ENCODE measurements around the gene ZFP14. TPM values are rescaled to one million over a fixed set of nuclear protein-coding genes. Genes with fewer than 3 reads are reported as not detected.

Gene ZFP14
- 2.2 to 3.1 TPM (median 2.3 TPM) in 5 replicates for total RNA-seq (2022; extraction: Qiagen RNA extraction; ENCODE audit: low read depth)

DNA sequence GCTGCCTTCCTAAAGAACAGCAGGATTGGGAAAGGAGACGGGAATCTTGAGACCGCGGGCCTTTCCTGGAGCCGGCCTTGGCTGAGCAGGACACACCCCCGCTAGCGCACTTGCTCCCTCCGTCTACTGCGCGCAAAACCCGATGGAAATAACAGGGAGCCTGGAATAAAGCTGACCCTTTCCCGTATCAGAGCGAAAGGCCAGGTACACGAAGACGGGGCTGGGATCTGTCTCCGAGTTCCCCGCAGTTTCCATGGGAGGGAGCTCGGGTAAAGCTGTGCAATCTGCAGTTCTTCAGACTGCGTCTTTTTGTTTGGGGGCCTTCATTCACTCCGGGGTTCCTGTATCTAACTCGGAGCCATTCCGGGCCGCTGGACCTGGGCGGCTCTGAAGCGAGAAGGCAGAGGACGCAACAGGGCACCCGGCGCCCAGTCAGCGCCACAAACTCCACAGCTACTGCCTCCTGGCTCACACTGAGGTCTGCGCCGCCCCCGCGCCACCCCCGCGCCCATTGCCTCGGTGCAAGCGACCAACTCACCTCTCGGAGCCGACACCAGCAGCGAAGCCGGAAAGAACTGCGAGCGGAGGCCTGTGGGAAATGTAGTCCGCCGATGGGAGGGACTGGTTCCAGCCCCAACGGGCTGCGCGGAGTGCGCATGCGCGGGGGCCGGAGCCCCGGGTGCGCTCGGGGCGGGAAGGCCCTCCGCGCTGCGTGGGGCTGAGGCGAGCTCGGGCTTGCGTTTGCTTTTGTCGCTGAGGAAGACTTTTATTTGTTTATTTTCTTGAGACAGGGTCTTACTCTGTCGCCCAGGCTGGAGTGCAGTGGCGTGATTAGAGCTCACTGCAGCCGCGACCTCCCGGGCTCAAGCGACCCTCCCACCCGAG is at the start of gene ZFP14:
TSS of gene ZFP14 (minus strand) at position 577 of the 885 bp plus-strand sequence. CDS start 11,309 bp downstream, outside the sequence.

DNA sequence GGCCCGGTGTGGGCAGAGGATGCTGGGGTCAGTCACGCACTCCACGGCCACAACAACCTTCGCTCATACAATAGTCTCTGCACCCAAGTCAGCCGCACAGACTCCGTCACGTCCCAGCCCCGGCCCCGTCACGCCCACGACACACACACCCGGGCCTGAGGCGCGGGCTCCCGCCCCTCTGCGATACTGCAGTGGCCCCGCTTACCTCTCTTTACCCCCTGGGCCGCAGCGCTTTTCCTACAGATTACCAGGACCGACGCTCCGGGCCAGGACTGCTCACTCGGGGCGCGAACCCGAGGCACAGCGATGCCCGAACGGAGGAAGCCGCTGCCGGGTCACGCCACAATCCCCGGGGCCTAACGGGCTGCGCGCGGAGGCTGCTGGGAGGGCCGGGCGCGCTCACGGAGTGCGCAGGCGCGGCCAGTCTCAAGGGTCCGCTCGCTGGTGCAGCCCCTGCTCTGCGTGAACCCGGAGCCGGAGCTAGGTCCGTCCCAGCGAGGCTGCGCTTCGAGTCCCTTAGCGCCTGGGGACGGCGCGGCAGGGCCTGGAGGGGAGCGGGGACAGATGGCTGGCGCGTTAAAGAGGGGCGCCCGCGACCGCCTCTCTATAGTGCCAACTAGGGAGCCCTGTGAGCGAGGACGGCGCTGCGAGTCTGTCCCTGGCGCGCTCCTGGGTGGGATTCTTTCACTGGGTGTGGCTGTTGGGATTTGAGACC is 39.4 kb upstream of the ZFP14 start, which contains the start of gene ZFP82:
TSS of gene ZFP82 (minus strand) at position 358 of the 715 bp plus-strand sequence. CDS start 8,855 bp downstream, outside the sequence.

Other genes starting within 250 kb of the ZFP14 start
- gene CAPNS1, start 239.1 kb downstream of the ZFP14 start, total RNA-seq (2022; extraction: Qiagen RNA extraction; ENCODE audit: low read depth): 1,532 to 2,429 TPM (median 2,140 TPM) in 5 replicates
- gene COX7A1, start 226.8 kb downstream of the ZFP14 start, total RNA-seq (2022; extraction: Qiagen RNA extraction; ENCODE audit: low read depth): not detected in 5 replicates
- 3.7 to 4.9 TPM (median 4.2 TPM) in 5 replicates for gene ZNF565, start 164.5 kb downstream of the ZFP14 start, total RNA-seq (2022; extraction: Qiagen RNA extraction; ENCODE audit: low read depth)
- 87.9 to 180 TPM (median 119 TPM) in 5 replicates for gene ZNF146, start 164.1 kb downstream of the ZFP14 start, total RNA-seq (2022; extraction: Qiagen RNA extraction; ENCODE audit: low read depth)
- gene ZFP82, start 39.4 kb upstream of the ZFP14 start, total RNA-seq (2022; extraction: Qiagen RNA extraction; ENCODE audit: low read depth): 1.2 to 2.4 TPM (median 2.2 TPM) in 5 replicates
- 7.2 to 12.8 TPM (median 9.4 TPM) in 5 replicates for gene ZNF566, start 110.4 kb upstream of the ZFP14 start, total RNA-seq (2022; extraction: Qiagen RNA extraction; ENCODE audit: low read depth)
- gene ZNF260, start 149.1 kb upstream of the ZFP14 start, total RNA-seq (2022; extraction: Qiagen RNA extraction; ENCODE audit: low read depth): 3.6 to 11.3 TPM (median 7.1 TPM) in 5 replicates
- gene ZNF529, start 194.1 kb upstream of the ZFP14 start, total RNA-seq (2022; extraction: Qiagen RNA extraction; ENCODE audit: low read depth): 1.6 to 3.4 TPM (median 2.6 TPM) in 5 replicates
- gene ZNF382, start 226.1 kb upstream of the ZFP14 start, total RNA-seq (2022; extraction: Qiagen RNA extraction; ENCODE audit: low read depth): 0.02 to 0.06 TPM in 2 of 5 replicates, not detected in the others